Muscle layer of colon (tissue), 2 donors: ENCODE measurements around the gene GPN2.
"Not testable (repeated sequence)": the region's sequence is repeated elsewhere in the genome, so short reads cannot be mapped to it uniquely, and the experiment has no call there.

Source experiments
- H3K27ac ChIP-seq: one replicate; pipeline ENCODE4 v1.7.0; 2013; ENCODE audit warnings: low read depth, mild to moderate bottlenecking, low read length, moderate library complexity
- H3K27me3 ChIP-seq, 2 donors: one replicate each; pipeline ENCODE4 v1.7.0; 2013; ENCODE audit warnings: low read length in 2 of 2, mild to moderate bottlenecking in 2 of 2; ENCODE audit not compliant: insufficient read depth in 2 of 2, control insufficient read depth in 1 of 2
- H3K36me3 ChIP-seq: one replicate; pipeline ENCODE4 v1.7.0; 2013; ENCODE audit warnings: mild to moderate bottlenecking, low read length; ENCODE audit not compliant: insufficient read depth
- H3K4me1 ChIP-seq: one replicate; pipeline ENCODE4 v1.7.0; 2013; ENCODE audit warnings: mild to moderate bottlenecking, low read length; ENCODE audit not compliant: insufficient read depth
- H3K4me3 ChIP-seq, 2 donors: one replicate each; pipeline ENCODE4 v1.7.0; 2013; ENCODE audit warnings: low read length in 2 of 2, low read depth in 1 of 2, mild to moderate bottlenecking in 1 of 2, moderate library complexity in 1 of 2
- H3K9ac ChIP-seq: one replicate; pipeline ENCODE4 v1.7.0; 2013; ENCODE audit warnings: low read length
- H3K9me3 ChIP-seq: one replicate; pipeline ENCODE4 v1.7.0; 2013; ENCODE audit warnings: mild to moderate bottlenecking, low read length
- donor health status: abdominal sarcoma.
- donor health status: Adenocarcinoma of cecum.

Gene GPN2

GRCh38 chr1:26839779-26840178, 50.3 kb downstream of the GPN2 start:
- no peaks in the 10 kb centered on the region for H3K9me3 ChIP-seq
- H3K36me3 ChIP-seq = peaks cover 34% of the 10 kb centered on the region
- no peak overlapping the region for H3K27ac ChIP-seq
- no peak overlapping the region for H3K4me3 ChIP-seq
- no peak overlapping the region for H3K9ac ChIP-seq
- no peaks in the 10 kb centered on the region for H3K27me3 ChIP-seq
- no peaks in the 10 kb centered on the region for H3K4me1 ChIP-seq

DNA sequence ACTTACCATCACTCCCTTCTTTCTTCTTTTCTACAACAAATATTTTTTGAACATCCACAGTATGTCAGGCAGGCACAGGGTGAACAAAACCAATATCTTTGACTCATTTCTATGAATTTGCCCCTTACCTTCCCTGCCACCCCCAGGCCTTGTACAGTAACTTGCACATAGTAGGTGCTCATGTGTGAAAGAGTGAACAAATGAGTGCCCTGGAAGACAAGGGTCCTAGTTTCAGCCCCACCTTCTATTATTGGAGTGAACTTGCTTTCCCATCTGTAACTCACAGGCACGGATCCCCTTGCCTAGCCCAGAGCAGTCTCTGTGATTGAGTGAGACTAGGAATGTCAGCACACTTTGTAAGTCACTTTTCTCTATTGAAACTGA, 50.8 kb downstream of the GPN2 start:
- H3K4me3 ChIP-seq = no peak overlapping the region
- no peak overlapping the region for H3K27ac ChIP-seq

GRCh38 chr1:26838474-26839338, 51.4 kb downstream of the GPN2 start:
- Histone ChIP-seq H3K27me3 (no peaks in the 10 kb centered on the region), H3K4me1 (no peaks in the 10 kb centered on the region), H3K9me3 (no peaks in the 10 kb centered on the region), H3K4me3 (no peak overlapping the region), H3K27ac (no peak overlapping the region), H3K36me3 (peaks cover 42% of the 10 kb centered on the region), H3K9ac (no peak overlapping the region)

More for the DNA sequence above, 50.8 kb downstream of the GPN2 start:
- H3K9ac ChIP-seq = no peak overlapping the region
- no peaks in the 10 kb centered on the region for H3K27me3 ChIP-seq
- peaks cover 39% of the 10 kb centered on the region for H3K36me3 ChIP-seq
- H3K9me3 ChIP-seq = no peaks in the 10 kb centered on the region
- H3K4me1 ChIP-seq = no peaks in the 10 kb centered on the region

DNA sequence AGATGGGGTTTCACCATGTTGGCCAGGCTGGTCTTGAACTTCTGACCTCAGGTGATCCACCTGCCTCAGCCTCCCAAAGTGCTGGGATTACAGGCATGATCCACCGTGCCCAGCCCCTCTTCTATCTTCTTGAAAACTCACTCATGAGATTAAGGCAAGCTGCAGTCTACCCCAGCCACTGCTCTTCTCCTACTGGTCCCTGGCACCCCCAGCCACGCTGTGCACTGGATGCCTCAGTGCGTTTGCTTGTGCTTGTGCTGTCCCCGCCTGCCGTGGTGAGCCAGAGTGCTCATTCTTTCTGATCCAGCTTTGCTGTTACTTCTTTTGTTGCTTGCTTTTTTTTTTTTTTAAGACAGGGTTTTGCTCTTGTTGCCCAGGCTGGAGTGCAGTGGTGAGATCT, 52.4 kb downstream of the GPN2 start:
- H3K27me3 ChIP-seq, H3K4me1 ChIP-seq, H3K9ac ChIP-seq, H3K4me3 ChIP-seq, H3K27ac ChIP-seq, H3K9me3 ChIP-seq: not testable (repeated sequence)
- H3K36me3 ChIP-seq = peaks cover 48% of the 10 kb centered on the region

DNA sequence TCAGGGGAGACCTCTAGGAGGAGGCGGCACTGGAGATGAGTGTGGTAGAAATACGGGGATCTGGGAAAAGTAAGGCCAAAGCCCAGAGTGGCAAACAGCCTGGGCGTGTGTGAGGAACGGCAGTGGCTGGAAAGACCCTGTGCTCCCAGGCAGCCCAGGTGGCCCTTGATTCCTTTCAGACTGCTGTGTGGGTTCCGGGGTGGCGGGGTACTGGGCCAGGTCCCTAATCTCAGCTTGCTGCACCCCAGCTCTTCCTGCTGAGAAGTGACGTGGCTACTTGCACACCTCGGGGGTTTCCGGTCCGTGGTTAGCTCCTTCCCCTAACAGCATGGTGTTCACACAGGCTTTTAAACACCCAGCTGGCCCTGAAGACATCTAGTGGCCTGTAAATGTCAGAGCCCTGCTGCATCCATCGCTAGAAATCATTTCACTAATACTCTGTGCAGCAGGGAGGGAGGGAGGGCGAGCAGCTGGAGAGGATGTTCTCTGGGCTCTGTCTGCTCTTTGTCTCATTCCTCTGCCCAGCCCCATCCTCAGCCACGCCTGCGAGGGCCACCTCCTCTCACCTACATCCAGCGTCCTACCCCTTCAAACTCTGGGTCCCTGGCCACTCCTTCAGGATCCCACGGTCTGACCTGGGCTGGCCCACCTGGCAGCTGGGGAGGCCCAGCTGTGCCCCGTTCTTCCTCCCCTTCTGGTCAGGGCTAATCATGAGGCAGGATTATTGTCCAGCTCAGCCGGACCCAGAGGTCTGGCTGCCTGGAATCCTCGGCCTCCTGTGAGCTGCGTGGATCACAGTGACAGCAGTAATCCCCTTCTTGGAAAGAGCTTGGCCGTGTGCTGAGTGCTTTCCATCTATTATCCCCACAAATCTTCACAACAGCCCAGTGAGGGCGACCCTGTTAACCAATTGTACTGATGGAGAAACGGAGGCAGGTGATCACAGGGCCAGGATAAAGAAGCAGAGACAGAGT, 56.4 kb downstream of the GPN2 start:
- H3K4me3 ChIP-seq = no peak overlapping the region
- peaks cover 9% of the 10 kb centered on the region for H3K4me1 ChIP-seq
- no peak overlapping the region for H3K9ac ChIP-seq
- no peaks in the 10 kb centered on the region for H3K27me3 ChIP-seq
- H3K27ac ChIP-seq = no peak overlapping the region
- H3K9me3 ChIP-seq = no peaks in the 10 kb centered on the region
- H3K36me3 ChIP-seq = peaks cover 54% of the 10 kb centered on the region

DNA sequence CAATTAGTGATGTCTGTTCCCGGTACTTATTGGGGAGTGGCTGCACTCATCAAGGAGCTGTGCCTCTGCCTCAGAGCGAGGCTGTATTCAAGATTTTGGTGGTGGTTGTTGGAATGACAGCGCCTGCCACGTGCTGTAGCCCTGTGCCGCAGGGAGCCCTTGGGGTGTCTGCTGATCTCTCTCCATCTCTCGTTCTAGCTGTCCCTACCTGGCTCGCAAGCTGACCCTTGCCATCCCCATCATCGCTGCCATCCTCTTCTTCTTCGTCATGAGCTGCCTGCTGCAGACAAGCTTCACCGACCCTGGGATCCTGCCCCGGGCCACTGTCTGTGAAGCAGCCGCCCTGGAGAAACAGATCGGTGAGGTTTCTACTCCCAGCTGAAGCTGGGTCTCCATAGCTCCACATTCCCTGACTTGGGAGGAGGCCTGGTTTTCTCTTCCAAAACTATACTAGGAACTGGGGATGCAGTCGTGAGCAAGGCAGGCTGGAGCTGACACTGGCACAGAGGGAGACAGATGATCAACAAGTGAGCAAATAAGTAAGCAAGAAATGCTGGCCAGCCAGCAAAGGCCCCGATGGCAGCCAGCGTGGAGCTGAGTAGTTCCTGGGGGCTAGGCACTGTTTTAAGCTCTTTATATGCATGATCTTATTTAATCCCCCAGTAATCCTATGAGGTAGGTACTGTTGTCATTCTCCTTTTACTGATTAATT, 57.7 kb downstream of the GPN2 start:
- H3K27ac ChIP-seq = no peak overlapping the region
- peaks cover 15% of the 10 kb centered on the region for H3K4me1 ChIP-seq
- no peak overlapping the region for H3K4me3 ChIP-seq
- H3K9me3 ChIP-seq = no peaks in the 10 kb centered on the region
- no peak overlapping the region for H3K9ac ChIP-seq
- peaks cover 47% of the 10 kb centered on the region for H3K36me3 ChIP-seq
- no peaks in the 10 kb centered on the region for H3K27me3 ChIP-seq

DNA sequence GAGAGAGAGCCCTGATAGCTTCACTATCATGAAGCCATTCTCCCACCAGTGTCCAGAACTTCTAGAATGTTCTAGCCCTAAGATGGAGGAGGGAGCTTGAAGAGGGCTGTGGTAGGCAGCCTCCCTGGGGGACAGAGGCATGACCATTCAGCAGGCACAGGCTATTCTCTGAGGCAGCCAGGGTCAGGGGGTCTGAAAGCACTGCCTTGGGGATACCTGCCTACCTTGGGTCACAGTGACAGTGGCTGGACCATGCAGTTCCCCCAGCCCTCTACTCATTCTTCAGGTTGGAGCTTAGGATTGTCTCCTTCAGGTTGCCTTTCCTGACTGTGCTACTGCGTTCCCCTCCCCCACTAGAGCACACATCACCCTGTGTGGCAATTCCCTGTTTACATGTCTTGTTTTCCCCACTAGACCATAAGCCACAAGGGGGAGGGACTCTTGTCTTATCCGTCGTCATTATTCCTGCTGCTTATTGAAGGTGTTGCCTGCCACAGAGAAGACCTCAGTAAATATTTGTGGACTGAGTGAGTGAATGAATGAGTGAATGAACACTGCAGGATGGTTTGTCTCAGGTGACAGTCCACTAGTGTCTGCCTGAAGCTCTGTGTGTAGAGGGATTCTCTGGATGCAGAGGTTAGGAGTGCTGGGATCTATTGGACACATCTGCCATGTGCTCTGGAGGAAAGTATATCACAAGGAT, 58.4 kb downstream of the GPN2 start:
- H3K9me3 ChIP-seq = no peaks in the 10 kb centered on the region
- no peak overlapping the region for H3K9ac ChIP-seq
- H3K36me3 ChIP-seq = peaks cover 47% of the 10 kb centered on the region
- H3K27me3 ChIP-seq = no peaks in the 10 kb centered on the region
- H3K4me1 ChIP-seq = peaks cover 15% of the 10 kb centered on the region
- H3K4me3 ChIP-seq = no peak overlapping the region
- no peak overlapping the region for H3K27ac ChIP-seq

DNA sequence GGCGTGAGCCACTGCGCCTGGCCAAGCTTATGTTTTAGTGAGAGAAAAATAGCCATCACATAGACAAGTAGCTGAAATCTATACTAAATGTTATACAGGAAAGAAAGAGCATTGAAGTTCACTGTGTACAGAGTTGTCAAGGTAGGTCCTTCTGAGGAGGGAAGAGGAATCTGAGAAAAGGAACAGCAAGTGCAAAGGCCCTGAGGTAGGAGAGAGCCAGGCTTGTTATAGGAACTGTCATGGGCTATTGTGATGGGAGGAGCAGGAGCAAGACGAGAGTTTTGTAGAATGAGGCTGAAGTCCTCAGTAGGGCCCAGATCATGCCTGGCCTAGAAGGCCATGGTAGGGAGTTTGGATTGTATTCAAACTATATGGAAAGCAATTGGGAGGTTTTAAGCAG, 59.0 kb downstream of the GPN2 start:
- Histone ChIP-seq H3K4me1 (peaks cover 15% of the 10 kb centered on the region), H3K36me3 (peaks cover 44% of the 10 kb centered on the region), H3K9me3 (no peaks in the 10 kb centered on the region), H3K27me3 (no peaks in the 10 kb centered on the region), H3K9ac (no peak overlapping the region), H3K4me3 (no peak overlapping the region), H3K27ac (no peak overlapping the region)

DNA sequence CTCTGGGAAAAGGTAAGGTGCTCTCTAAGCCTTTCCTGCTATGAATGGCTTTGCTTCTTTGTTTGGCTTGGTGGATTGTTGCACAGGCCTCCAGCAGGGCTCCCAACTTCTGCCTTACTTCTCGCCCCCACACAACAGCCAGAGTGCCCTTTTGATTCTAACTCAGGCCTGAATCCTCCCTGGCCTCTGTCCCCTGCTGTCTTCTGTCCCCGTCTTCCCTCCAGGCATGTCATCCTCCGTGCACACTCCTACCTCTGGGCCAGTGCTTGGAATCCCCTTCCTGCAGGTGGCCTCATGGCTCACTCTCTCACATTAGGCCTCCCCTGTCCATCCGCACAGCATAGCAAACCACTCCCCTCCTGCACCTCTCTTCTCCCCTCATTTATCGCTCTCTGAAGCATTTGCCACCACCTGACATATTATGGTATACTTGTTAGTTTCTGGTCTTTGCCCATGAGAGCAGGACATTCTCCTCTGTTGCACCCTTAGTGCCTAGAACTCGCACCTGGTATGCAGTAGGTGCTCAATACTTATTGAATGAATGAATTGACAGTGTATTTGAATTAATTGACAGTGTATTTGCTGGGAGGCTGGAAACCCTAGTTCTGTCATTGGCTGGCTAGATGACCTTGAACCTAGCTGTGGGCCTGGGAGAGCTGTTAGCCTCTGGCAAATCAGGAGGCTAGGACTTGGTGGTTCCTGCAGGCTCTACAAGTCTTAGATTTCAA, 60.7 kb downstream of the GPN2 start:
- Histone ChIP-seq H3K9me3 (no peaks in the 10 kb centered on the region), H3K9ac (no peak overlapping the region), H3K27ac (no peak overlapping the region), H3K4me1 (peaks cover 15% of the 10 kb centered on the region), H3K27me3 (no peaks in the 10 kb centered on the region), H3K4me3 (no peak overlapping the region), H3K36me3 (peaks cover 32% of the 10 kb centered on the region)

DNA sequence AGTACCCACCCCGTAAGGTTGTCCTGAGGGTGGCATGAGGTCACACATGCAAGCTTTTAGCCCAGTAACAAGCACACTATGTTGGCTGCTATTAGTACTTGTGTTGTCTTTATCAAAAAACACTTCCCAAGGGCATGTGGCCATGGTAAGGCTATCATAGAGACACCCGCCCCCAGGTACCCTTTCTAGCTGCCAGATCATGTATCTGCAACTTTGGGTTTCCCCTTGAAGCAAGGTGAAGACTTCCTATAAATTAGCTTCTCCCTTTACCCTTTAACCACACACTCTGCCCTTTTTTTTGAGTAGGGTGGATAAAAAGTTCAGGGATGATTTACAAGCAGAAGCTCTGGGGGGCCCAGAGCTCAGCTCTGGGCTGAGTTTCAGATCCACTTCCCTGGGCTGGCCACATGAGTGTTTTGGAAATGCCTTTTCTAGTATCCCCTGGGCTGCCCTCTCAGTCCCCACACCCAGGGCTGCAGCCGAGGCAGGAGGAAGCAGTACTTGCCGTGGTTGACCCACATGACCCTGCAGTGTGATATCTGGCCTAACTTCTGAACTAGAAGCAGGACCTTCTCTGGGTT, 61.6 kb downstream of the GPN2 start:
- Histone ChIP-seq H3K4me3 (peak overlapping the region in 1 of 2 donors; percentile 18), H3K27ac (peak overlapping the region; percentile 44), H3K9me3 (no peaks in the 10 kb centered on the region), H3K36me3 (peaks cover 24% of the 10 kb centered on the region), H3K27me3 (no peaks in the 10 kb centered on the region), H3K4me1 (peaks cover 15% of the 10 kb centered on the region), H3K9ac (no peak overlapping the region)
